DND-41 (cell line): Measurements from ENCODE around the gene PASK.

ENCODE experiments used
- ATAC-seq: fragments of 200-7000 bp; cut with Tn5 transposase; 3 replicates; pipeline ENCODE4 v1.9.1; 2021; ENCODE audit warnings: low read depth; ENCODE audit not compliant: insufficient read depth
- DNase-seq: peaks from one replicate; pipeline ENCODE4 v3.0.0-alpha.2; 2020
- H2AFZ ChIP-seq: 2 replicates; pipeline ENCODE4 v1.6.0; 2012; ENCODE audit warnings: low read depth, low read length
- H3K27ac ChIP-seq: 2 replicates; pipeline ENCODE4 v1.5.1; 2012; ENCODE audit warnings: low read length, inconsistent platforms
- H3K27me3 ChIP-seq: fragments of 200-600 bp; sonication (generic); 2 replicates; pipeline ENCODE4 v1.6.0; 2012; ENCODE audit warnings: low read length, mild to moderate bottlenecking, inconsistent platforms; ENCODE audit not compliant: insufficient read depth, poor library complexity
- H3K36me3 ChIP-seq: 2 replicates; pipeline ENCODE4 v1.5.1; 2012; ENCODE audit warnings: low read length, inconsistent platforms; ENCODE audit not compliant: insufficient read depth
- H3K4me1 ChIP-seq: 2 replicates; pipeline ENCODE4 v1.5.1; 2012; ENCODE audit warnings: mild to moderate bottlenecking, low read length; ENCODE audit not compliant: insufficient read depth
- H3K4me2 ChIP-seq: 2 replicates; pipeline ENCODE4 v1.6.0; 2012; ENCODE audit warnings: mild to moderate bottlenecking, moderate library complexity, low read length, inconsistent platforms; ENCODE audit not compliant: insufficient read depth
- H3K4me3 ChIP-seq, 2 experiments: fragments of 200-600 bp in 1 of 2; shearing (Covaris generic) in 1 of 2; 2 replicates each; pipeline ENCODE4 v1.5.1; 2012 to 2016; ENCODE audit warnings: inconsistent platforms in 2 of 2, low read length in 2 of 2, mild to moderate bottlenecking in 2 of 2, low read depth in 1 of 2, moderate library complexity in 1 of 2
- H3K79me2 ChIP-seq: 2 replicates; pipeline ENCODE4 v1.6.0; 2012; ENCODE audit warnings: low read length, inconsistent platforms; ENCODE audit not compliant: insufficient read depth
- H3K9ac ChIP-seq: 2 replicates; pipeline ENCODE4 v1.6.0; 2012; ENCODE audit warnings: low read depth, mild to moderate bottlenecking, inconsistent platforms, low read length, moderate library complexity
- H3K9me3 ChIP-seq: 2 replicates; pipeline ENCODE4 v1.5.1; 2012; ENCODE audit warnings: low read length, moderate library complexity, mild to moderate bottlenecking, inconsistent platforms; ENCODE audit not compliant: insufficient read depth, severe bottlenecking
- H4K20me1 ChIP-seq: 2 replicates; pipeline ENCODE4 v1.6.0; 2012; ENCODE audit warnings: low read length; ENCODE audit not compliant: insufficient read depth
- CTCF ChIP-seq: IDR thresholded peaks from 2 replicates; pipeline ENCODE4 v1.5.1; 2012; ENCODE audit warnings: borderline replicate concordance, low read length, moderate library complexity, mild to moderate bottlenecking; ENCODE audit not compliant: poor library complexity, severe bottlenecking; ENCODE audit errors: extremely low read depth
- EZH2 ChIP-seq: IDR thresholded peaks from 3 replicates; pipeline ENCODE4 v1.6.1; 2012; ENCODE audit warnings: borderline replicate concordance, low read depth, mild to moderate bottlenecking, moderate library complexity, low read length, inconsistent platforms; ENCODE audit not compliant: severe bottlenecking

The PASK gene

DNA sequence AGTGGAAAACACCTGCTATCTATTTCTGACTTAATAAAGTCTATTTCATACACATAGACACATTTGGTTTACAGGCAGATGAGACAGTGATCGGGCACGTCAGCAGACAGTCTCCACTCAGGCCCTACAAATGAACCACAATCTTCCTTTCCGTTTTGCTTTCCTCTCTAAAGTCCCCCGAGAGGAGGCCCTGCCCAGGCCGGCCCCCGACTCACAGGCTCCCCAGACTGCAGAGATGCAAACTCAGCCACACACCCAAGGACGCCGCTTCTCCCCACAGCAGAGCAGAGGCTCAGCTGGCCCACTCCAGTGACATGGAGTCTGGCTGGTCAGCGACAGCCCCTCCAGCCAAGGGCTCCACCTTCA is 37.8 kb downstream of the PASK start:
- no peak overlapping the region for H3K4me3 ChIP-seq
- no peaks in the 10 kb centered on the region for H3K4me1 ChIP-seq
- H4K20me1 ChIP-seq, result peaks cover 9% of the 10 kb centered on the region; the same call in 1 of the 2 replicates
- H3K79me2 ChIP-seq, result no peaks in the 10 kb centered on the region
- TF ChIP-seq EZH2 (no peak), CTCF (no peak)
- no peak overlapping the region for H3K27ac ChIP-seq
- no peak overlapping the region for H2AFZ ChIP-seq
- no peak overlapping the region for H3K9ac ChIP-seq
- ATAC-seq, result no peak
- no peaks in the 10 kb centered on the region for H3K27me3 ChIP-seq
- peaks cover 68% of the 10 kb centered on the region for H3K36me3 ChIP-seq
- no peak overlapping the region for H3K4me2 ChIP-seq
- DNase-seq, result no peak
- no peaks in the 10 kb centered on the region for H3K9me3 ChIP-seq

GRCh38 chr2:241110607-241111439 is 38.4 kb downstream of the PASK start:
- H3K4me3 ChIP-seq, result no peak overlapping the region
- no peak overlapping the region for H3K9ac ChIP-seq
- no peaks in the 10 kb centered on the region for H3K4me1 ChIP-seq

DNA sequence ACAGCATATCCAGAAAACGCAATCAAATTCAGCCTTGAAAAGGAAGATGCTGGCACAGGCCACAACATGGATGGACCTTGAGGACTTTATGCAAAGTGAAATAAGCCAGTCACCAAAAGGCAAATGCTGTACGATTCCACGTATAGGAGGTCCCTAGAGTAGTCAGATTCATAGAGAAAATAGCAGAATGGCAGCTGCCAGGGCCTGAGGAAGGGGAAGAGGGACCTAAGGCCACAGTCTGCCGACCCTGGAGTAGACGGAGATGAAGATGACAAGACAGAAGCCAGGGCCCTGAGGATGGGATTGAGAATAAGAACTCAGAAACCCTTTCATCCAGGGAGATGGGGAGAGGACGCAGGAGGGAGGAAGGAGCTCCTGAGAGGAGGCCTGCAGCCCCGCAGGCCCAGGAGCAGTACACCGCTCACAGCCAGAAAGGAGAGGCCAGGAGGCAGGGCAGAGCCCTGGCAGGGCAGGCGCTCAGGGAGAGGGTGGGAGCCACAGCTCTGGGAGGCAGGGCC is 39.1 kb downstream of the PASK start:
- no peaks in the 10 kb centered on the region for H3K27me3 ChIP-seq
- no peaks in the 10 kb centered on the region for H3K4me1 ChIP-seq
- no peak for ATAC-seq
- peaks cover 57% of the 10 kb centered on the region for H3K36me3 ChIP-seq
- H3K4me2 ChIP-seq, result no peak overlapping the region
- DNase-seq, result no peak
- no peak overlapping the region for H3K9ac ChIP-seq
- H3K4me3 ChIP-seq, result no peak overlapping the region
- H2AFZ ChIP-seq, result no peak overlapping the region
- 0 out of 2 replicates have a peak, but pooled peaks cover 3% of the 10 kb centered on the region for H4K20me1 ChIP-seq
- no peaks in the 10 kb centered on the region for H3K79me2 ChIP-seq
- H3K9me3 ChIP-seq, result no peaks in the 10 kb centered on the region
- TF ChIP-seq CTCF, result no peak
- TF ChIP-seq EZH2, result no peak
- no peak overlapping the region for H3K27ac ChIP-seq

More at GRCh38 chr2:241110607-241111439, 38.4 kb downstream of the PASK start:
- no peak overlapping the region for H3K4me2 ChIP-seq
- no peak overlapping the region for H3K27ac ChIP-seq
- TF ChIP-seq EZH2 (no peak), CTCF (no peak)
- no peaks in the 10 kb centered on the region for H3K79me2 ChIP-seq
- peaks cover 4% of the 10 kb centered on the region; the same call in 1 of the 2 replicates for H4K20me1 ChIP-seq
- ATAC-seq (no peak), DNase-seq (no peak)
- H3K27me3 ChIP-seq, result no peaks in the 10 kb centered on the region
- peaks cover 63% of the 10 kb centered on the region for H3K36me3 ChIP-seq
- no peaks in the 10 kb centered on the region for H3K9me3 ChIP-seq
- no peak overlapping the region for H2AFZ ChIP-seq
